Sciatic nerve (tissue), 2 donors: Measurements from ENCODE around the gene TANK. TPM values are rescaled to one million over a fixed set of nuclear protein-coding genes. Genes with fewer than 3 reads are reported as not detected.
A peak's percentile ranks its signal among the peaks of the same experiment; 100 is the strongest.
"Not testable (repeated sequence)": the region's sequence is repeated elsewhere in the genome, so short reads cannot be mapped to it uniquely, and the experiment has no call there.

Source experiments
- ATAC-seq: fragments of 200-7000 bp; cut with Tn5 transposase; one replicate; pipeline ENCODE4 v1.9.1; 2020; ENCODE audit warnings: mild to moderate bottlenecking, moderate library complexity
- DNase-seq: peaks from one replicate; pipeline ENCODE4 v3.0.0-alpha.2; 2020; ENCODE audit warnings: low spot score
- intact Hi-C: fragments of 100-400 bp; cut with DNase I; formaldehyde crosslinking; loops from one replicate; pipeline ENCODE4 v1.14.2; 2022
- total RNA-seq: library from RNA; stranded (reverse); fragmentation: NEBNext Ultra II Directional; extraction: Animal tissue kit (Norgen Biotek cat#: 25700); gene quantifications from one replicate; pipeline ENCODE4 v1.2.1, GENCODE V29; 2021
- donor health status: DM: no; HTN: no; CAD: no.
- donor health status: DM: no; HTN: no; CAD: no.

Gene TANK
- total RNA-seq, 1 donor from 2014 or later, result 71.3 TPM

- DNase-seq, intact Hi-C loops: not testable (repeated sequence)
- peak; percentile 75 for ATAC-seq
These were observed 84.4 kb downstream of the TANK start for GRCh38 chr2:161244387-161245260.

- intact Hi-C loops, result no loop called here
- DNase-seq (no peak), ATAC-seq (no peak)
These were observed 85.0 kb downstream of the TANK start for GRCh38 chr2:161245261-161245553.

GRCh38 chr2:161245671-161246070, 85.4 kb downstream of the TANK start:
- intact Hi-C loops, result no loop called here
- DNase-seq (no peak), ATAC-seq (no peak)

- DNase-seq (no peak), ATAC-seq (no peak)
- intact Hi-C loops, result no loop called here
These were observed 86.1 kb downstream of the TANK start for GRCh38 chr2:161246281-161246680.

GRCh38 chr2:161250864-161251436, 90.7 kb downstream of the TANK start:
- ATAC-seq (no peak), DNase-seq (no peak)
- intact Hi-C loops, result no loop called here

GRCh38 chr2:161257123-161257952, 97.1 kb downstream of the TANK start:
- ATAC-seq, result no peak
- DNase-seq, result no peak

GRCh38 chr2:161265874-161266273, 105.6 kb downstream of the TANK start:
- ATAC-seq, result no peak
- intact Hi-C loops, result no loop called here
- no peak for DNase-seq

More at GRCh38 chr2:161257123-161257952, 97.1 kb downstream of the TANK start:
- intact Hi-C loops, result no loop called here

GRCh38 chr2:161269111-161269510, 108.9 kb downstream of the TANK start:
- no peak for DNase-seq
- ATAC-seq, result no peak
- intact Hi-C loops, result no loop called here

GRCh38 chr2:161273038-161273760, 113.0 kb downstream of the TANK start:
- ATAC-seq (no peak), DNase-seq (no peak)
- intact Hi-C loops, result no loop called here

- intact Hi-C loops, DNase-seq, ATAC-seq: not testable (repeated sequence)
These were observed 118.5 kb downstream of the TANK start for GRCh38 chr2:161278564-161279229.

GRCh38 chr2:161279230-161279815, 119.1 kb downstream of the TANK start:
- ATAC-seq, intact Hi-C loops, DNase-seq: not testable (repeated sequence)

GRCh38 chr2:161280906-161281323, 120.7 kb downstream of the TANK start:
- ATAC-seq, intact Hi-C loops: not testable (repeated sequence)
- peak; percentile 87 for DNase-seq

GRCh38 chr2:161281615-161282310, 121.5 kb downstream of the TANK start:
- ATAC-seq, DNase-seq, intact Hi-C loops: not testable (repeated sequence)

GRCh38 chr2:161282311-161282644, 122.0 kb downstream of the TANK start:
- intact Hi-C loops, DNase-seq, ATAC-seq: not testable (repeated sequence)

GRCh38 chr2:161283926-161284325, 123.7 kb downstream of the TANK start:
- ATAC-seq (no peak), DNase-seq (no peak)
- intact Hi-C loops, result no loop called here
